Neuronal stem cell (in vitro differentiated cells): ENCODE data around the gene TNFSF18.

Experiments
- DNase-seq: peaks from one replicate; pipeline ENCODE4 v3.0.0-alpha.2; 2013; ENCODE audit warnings: low spot score
- H2AFZ ChIP-seq: one replicate; pipeline ENCODE4 v1.6.1; 2013; ENCODE audit warnings: mild to moderate bottlenecking, low read length, inconsistent platforms
- H2AK5ac ChIP-seq: 2 replicates; pipeline ENCODE4 v1.6.1; 2013; ENCODE audit warnings: low read depth, mild to moderate bottlenecking, inconsistent platforms, low read length, moderate library complexity, mixed read lengths
- H2BK120ac ChIP-seq: 2 replicates; pipeline ENCODE4 v1.6.1; 2013; ENCODE audit warnings: low read depth, mild to moderate bottlenecking, inconsistent platforms, low read length, moderate library complexity, mixed read lengths
- H2BK12ac ChIP-seq: one replicate; pipeline ENCODE4 v1.6.1; 2013; ENCODE audit warnings: low read length, inconsistent platforms
- H2BK15ac ChIP-seq: 2 replicates; pipeline ENCODE4 v1.6.1; 2013; ENCODE audit warnings: mild to moderate bottlenecking, low read length, inconsistent platforms, mixed read lengths
- H2BK5ac ChIP-seq: one replicate; pipeline ENCODE4 v1.6.1; 2013; ENCODE audit warnings: inconsistent platforms, mild to moderate bottlenecking, low read length, moderate library complexity
- H3K14ac ChIP-seq: one replicate; pipeline ENCODE4 v1.6.1; 2013; ENCODE audit warnings: low read length, inconsistent platforms
- H3K18ac ChIP-seq: 2 replicates; pipeline ENCODE4 v1.6.1; 2013; ENCODE audit warnings: low read length, inconsistent platforms
- H3K23ac ChIP-seq: 2 replicates; pipeline ENCODE4 v1.6.1; 2013; ENCODE audit warnings: low read depth, mild to moderate bottlenecking, mixed read lengths, low read length, inconsistent platforms; ENCODE audit not compliant: poor library complexity
- H3K27ac ChIP-seq: replicated peaks from 3 replicates; pipeline ENCODE4 v1.5.1; 2013; ENCODE audit warnings: low read length, inconsistent platforms
- H3K27me3 ChIP-seq, 3 experiments: 2 replicates each; pipeline ENCODE4 v1.6.1; 2013; ENCODE audit warnings: low read length in 3 of 3, mild to moderate bottlenecking in 2 of 3, inconsistent platforms in 1 of 3, low read depth in 1 of 3, mixed read lengths in 1 of 3, moderate library complexity in 1 of 3; ENCODE audit not compliant: control insufficient read depth in 3 of 3, insufficient read depth in 3 of 3
- H3K36me3 ChIP-seq, 2 donors: replicated peaks in 1 of 2; 2 replicates each; pipeline ENCODE4 v1.6.1; 2013; ENCODE audit warnings: low read length in 2 of 2; ENCODE audit not compliant: control insufficient read depth in 2 of 2, insufficient read depth in 2 of 2
- H3K4ac ChIP-seq: 2 replicates; pipeline ENCODE4 v1.6.1; 2013; ENCODE audit warnings: inconsistent platforms, mild to moderate bottlenecking, low read length, moderate library complexity
- H3K4me1 ChIP-seq, 2 donors: 1 replicate in 1 of 2; 2 replicates in 1 of 2; pipeline ENCODE4 v1.6.1; 2013; ENCODE audit warnings: low read length in 2 of 2, low read depth in 1 of 2; ENCODE audit not compliant: control insufficient read depth in 2 of 2, insufficient read depth in 1 of 2
- H3K4me2 ChIP-seq: one replicate; pipeline ENCODE4 v1.6.1; 2013; ENCODE audit warnings: mild to moderate bottlenecking, low read length, inconsistent platforms; ENCODE audit not compliant: insufficient read depth, poor library complexity, severe bottlenecking
- H3K4me3 ChIP-seq, 2 donors: 2 replicates each; pipeline ENCODE4 v1.5.1; 2013; ENCODE audit warnings: low read length in 2 of 2, mild to moderate bottlenecking in 2 of 2, inconsistent platforms in 1 of 2, moderate library complexity in 1 of 2
- H3K79me1 ChIP-seq: one replicate; pipeline ENCODE4 v1.6.1; 2013; ENCODE audit warnings: low read depth, mild to moderate bottlenecking, inconsistent platforms, low read length, moderate library complexity
- H3K9ac ChIP-seq: one replicate; pipeline ENCODE4 v1.6.1; 2013; ENCODE audit warnings: mild to moderate bottlenecking, low read depth, low read length, inconsistent platforms; ENCODE audit not compliant: poor library complexity
- H3K9me3 ChIP-seq, 2 donors: replicated peaks in 1 of 2; 2 replicates each; pipeline versions ENCODE3 to v1.6.1; 2013; ENCODE audit warnings: low read length in 2 of 2, mild to moderate bottlenecking in 2 of 2, inconsistent platforms in 1 of 2, low read depth in 1 of 2, mixed read lengths in 1 of 2, moderate library complexity in 1 of 2; ENCODE audit not compliant: control insufficient read depth in 2 of 2, insufficient read depth in 1 of 2
- H4K8ac ChIP-seq: one replicate; pipeline ENCODE4 v1.6.1; 2013; ENCODE audit warnings: low read depth, mild to moderate bottlenecking, inconsistent platforms, low read length, moderate library complexity
- H4K91ac ChIP-seq: one replicate; pipeline ENCODE4 v1.6.1; 2013; ENCODE audit warnings: low read length, low read depth, mild to moderate bottlenecking, inconsistent platforms; ENCODE audit not compliant: poor library complexity
- WGBS, 2 donors: extraction: QIAGEN DNeasy Blood & Tissue Kit; methylation state at CpG; one replicate each; pipeline ENCODE4 v1.1.7; 2013; ENCODE audit warnings: missing lambda C conversion rate in 2 of 2, mixed read lengths in 1 of 2; ENCODE audit not compliant: insufficient read length in 2 of 2, insufficient replicate concordance in 1 of 2; ENCODE audit errors: extremely low coverage in 2 of 2; 5-methylcytosine and 5-hydroxymethylcytosine counted together

Gene TNFSF18

GRCh38 chr1:173016419-173016818 lies 34.3 kb downstream of the TNFSF18 start:
- Histone ChIP-seq H3K27ac (no peak overlapping the region), H4K8ac (no peak overlapping the region), H2BK5ac (no peak overlapping the region), H2BK12ac (no peak overlapping the region), H3K27me3 (no peaks in the 10 kb centered on the region), H3K9ac (no peak overlapping the region), H3K18ac (no peak overlapping the region), H3K4ac (no peak overlapping the region), H3K4me2 (no peak overlapping the region), H3K79me1 (no peaks in the 10 kb centered on the region), H3K23ac (no peak overlapping the region), H2BK15ac (no peak overlapping the region), H2BK120ac (no peak overlapping the region), H4K91ac (no peak overlapping the region), H3K36me3 (no peaks in the 10 kb centered on the region), H3K9me3 (no peaks in the 10 kb centered on the region), H2AK5ac (no peak overlapping the region), H2AFZ (no peak overlapping the region), H3K4me3 (no peak overlapping the region), H3K14ac (no peak overlapping the region), H3K4me1 (no peaks in the 10 kb centered on the region)
- no CpG with 5 or more reads among the region's 1 CpG for WGBS, 2 donors
- no peak for DNase-seq

GRCh38 chr1:173015629-173016028 lies 35.1 kb downstream of the TNFSF18 start:
- H3K18ac ChIP-seq: no peak overlapping the region
- no peak for DNase-seq
- no peak overlapping the region for H3K4me3 ChIP-seq
- no peak overlapping the region for H3K27ac ChIP-seq
- no peak overlapping the region for H4K8ac ChIP-seq
- H3K79me1 ChIP-seq: no peaks in the 10 kb centered on the region
- no peak overlapping the region for H4K91ac ChIP-seq
- H3K27me3 ChIP-seq: no peaks in the 10 kb centered on the region
- H2AK5ac ChIP-seq: no peak overlapping the region
- H3K14ac ChIP-seq: no peak overlapping the region
- no peak overlapping the region for H3K4me2 ChIP-seq
- H3K36me3 ChIP-seq: no peaks in the 10 kb centered on the region
- H3K4ac ChIP-seq: no peak overlapping the region
- H3K23ac ChIP-seq: no peak overlapping the region
- no peaks in the 10 kb centered on the region for H3K9me3 ChIP-seq
- no peak overlapping the region for H2BK5ac ChIP-seq
- WGBS, 2 donors: no CpG with 5 or more reads among the region's 1 CpG
- H3K9ac ChIP-seq: no peak overlapping the region
- no peak overlapping the region for H2BK12ac ChIP-seq
- H2AFZ ChIP-seq: no peak overlapping the region
- no peaks in the 10 kb centered on the region for H3K4me1 ChIP-seq
- no peak overlapping the region for H2BK15ac ChIP-seq
- H2BK120ac ChIP-seq: no peak overlapping the region

DNA sequence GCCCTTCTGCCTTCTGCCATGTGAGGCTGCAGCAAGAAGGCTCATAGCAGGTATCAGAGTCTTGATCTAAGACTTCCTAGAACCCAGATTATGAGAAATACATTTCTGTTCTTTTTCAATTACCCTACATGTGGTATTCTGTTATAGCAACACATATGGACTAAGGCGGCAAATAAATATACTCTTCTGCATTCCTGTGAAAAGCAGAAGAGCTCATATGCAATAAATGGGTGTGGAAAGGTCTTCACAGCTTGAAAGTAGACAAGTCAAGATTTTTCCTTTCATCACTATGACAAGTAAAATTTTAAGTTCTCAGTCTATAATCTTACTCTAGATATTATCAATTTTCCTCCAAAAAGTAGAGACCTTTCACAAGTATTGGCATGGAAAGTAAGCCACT lies 36.6 kb downstream of the TNFSF18 start:
- Histone ChIP-seq H2BK15ac (no peak overlapping the region), H3K79me1 (no peaks in the 10 kb centered on the region), H3K27me3 (no peaks in the 10 kb centered on the region), H3K9me3 (no peaks in the 10 kb centered on the region), H3K4me1 (no peaks in the 10 kb centered on the region), H2AFZ (no peak overlapping the region), H3K23ac (no peak overlapping the region), H3K4me3 (no peak overlapping the region), H3K36me3 (no peaks in the 10 kb centered on the region), H3K14ac (no peak overlapping the region), H2BK5ac (no peak overlapping the region), H3K9ac (no peak overlapping the region), H4K91ac (no peak overlapping the region), H3K4ac (no peak overlapping the region), H3K18ac (no peak overlapping the region), H2BK12ac (no peak overlapping the region), H3K4me2 (no peak overlapping the region), H2AK5ac (no peak overlapping the region), H3K27ac (no peak overlapping the region), H4K8ac (no peak overlapping the region), H2BK120ac (no peak overlapping the region)
- DNase-seq: no peak
- WGBS, 2 donors: no CpG with 5 or more reads among the region's 1 CpG

- H3K4me3 ChIP-seq: no peak overlapping the region
- H2BK120ac ChIP-seq: no peak overlapping the region
- H3K9me3 ChIP-seq: no peaks in the 10 kb centered on the region
- H3K4me1 ChIP-seq: no peaks in the 10 kb centered on the region
- no CpG with 5 or more reads among the region's 1 CpG for WGBS, 2 donors
- H3K18ac ChIP-seq: no peak overlapping the region
- no peak overlapping the region for H2BK5ac ChIP-seq
- no peak overlapping the region for H2BK12ac ChIP-seq
- no peak overlapping the region for H3K4me2 ChIP-seq
- no peak overlapping the region for H3K4ac ChIP-seq
- no peak for DNase-seq
- no peak overlapping the region for H3K27ac ChIP-seq
- H3K23ac ChIP-seq: no peak overlapping the region
- H2BK15ac ChIP-seq: no peak overlapping the region
- H3K79me1 ChIP-seq: no peaks in the 10 kb centered on the region
- H3K14ac ChIP-seq: no peak overlapping the region
- H3K36me3 ChIP-seq: no peaks in the 10 kb centered on the region
- no peak overlapping the region for H2AK5ac ChIP-seq
- no peak overlapping the region for H2AFZ ChIP-seq
- H4K8ac ChIP-seq: no peak overlapping the region
- H3K27me3 ChIP-seq: no peaks in the 10 kb centered on the region
- no peak overlapping the region for H4K91ac ChIP-seq
- H3K9ac ChIP-seq: no peak overlapping the region
Observed at GRCh38 chr1:173012126-173012525, 38.6 kb downstream of the TNFSF18 start.
